Measurements from ENCODE around the gene CCR7.

DNA sequence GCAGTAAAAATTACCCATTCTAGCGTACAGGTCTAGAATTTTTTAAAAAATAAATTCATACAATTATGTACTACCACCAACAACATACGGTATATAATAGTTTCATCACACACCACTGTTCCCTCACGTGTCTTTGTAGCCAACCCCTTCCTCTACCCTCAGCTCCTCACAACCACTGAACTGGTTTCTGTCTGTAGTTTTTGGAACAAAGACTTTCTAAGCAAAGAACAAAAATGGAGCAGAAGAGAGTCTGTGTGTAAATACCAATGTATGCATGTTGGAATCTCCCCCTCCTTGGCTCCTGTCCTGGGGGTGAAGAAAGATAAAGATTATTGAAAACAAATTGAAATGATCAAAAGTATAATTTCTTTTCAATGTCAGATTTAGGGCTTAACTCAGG, 31.9 kb upstream of the CCR7 start:
- no peak for TF ChIP-seq CTCF (IDR thresholded peaks at IDR 0.05)
- no peak for TF ChIP-seq POLR2A (IDR thresholded peaks at IDR 0.05)
